Measurements from ENCODE around the gene SLC8B1.

GRCh38 chr12:113290506-113290905, 44.4 kb downstream of the SLC8B1 start:
- TF ChIP-seq POLR2AphosphoS5 (IDR thresholded peaks at IDR 0.05; ENCODE audit: insufficient read depth, low read depth, low read length) (no peak), EZH2 (IDR thresholded peaks at IDR 0.05; ENCODE audit: borderline replicate concordance, low read depth, low read length, severe bottlenecking) (no peak), CTCF (IDR thresholded peaks at IDR 0.05; ENCODE audit: extremely low read depth in 1 of 2, insufficient read depth in 1 of 2, low read depth in 1 of 2, low read length in 2 of 2) (no peak)
